Epidermal melanocyte (primary cell): ENCODE measurements around the gene SPATA7.

Source experiments
- DNase-seq: peaks from one replicate; pipeline ENCODE4 v3.0.0; 2011; ENCODE audit warnings: low spot score; ENCODE audit not compliant: insufficient read length

SPATA7 gene

GRCh38 chr14:88411039-88411438, 25.6 kb downstream of the SPATA7 start:
- no peak for DNase-seq

DNA sequence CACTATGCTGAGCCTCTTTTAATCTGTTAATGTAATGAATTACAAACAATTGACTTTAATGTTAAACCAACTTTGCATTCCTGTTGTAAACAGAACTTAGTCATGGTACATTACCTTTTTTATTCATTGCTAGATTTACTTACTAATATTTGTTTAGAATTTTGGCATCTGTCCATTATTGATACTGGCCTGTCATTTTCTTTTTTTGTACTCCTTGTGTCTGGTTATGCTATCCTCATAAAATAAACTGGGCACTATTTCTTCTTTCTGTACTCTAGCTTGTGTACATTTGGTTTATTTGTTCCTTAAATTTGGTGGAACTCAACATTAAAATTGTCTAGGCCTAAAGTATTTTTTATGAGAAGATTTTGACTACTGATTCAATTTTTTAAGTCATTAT, 32.1 kb downstream of the SPATA7 start:
- DNase-seq: no peak

- DNase-seq: no peak
These were observed 34.7 kb downstream of the SPATA7 start for GRCh38 chr14:88420187-88420586.

DNA sequence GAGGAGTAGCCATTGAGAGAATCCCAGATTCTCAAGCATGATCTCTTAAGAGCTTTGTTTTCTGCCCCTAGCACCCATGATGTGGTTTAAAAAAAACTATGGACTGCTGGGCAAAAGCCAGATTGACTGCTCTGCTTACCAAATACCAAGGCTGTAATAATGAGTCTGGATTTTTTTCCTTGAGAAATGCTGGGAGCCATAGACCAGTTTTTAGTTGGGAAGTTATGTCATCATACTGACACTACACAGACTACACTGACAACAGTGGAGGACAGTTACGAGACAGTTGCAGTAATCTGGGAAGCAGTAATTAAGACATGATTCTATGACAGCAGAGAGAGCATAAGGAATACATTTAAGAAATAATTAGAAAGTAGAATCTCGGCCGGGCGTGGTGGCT, 35.8 kb downstream of the SPATA7 start:
- no peak for DNase-seq

- no peak for DNase-seq
These were observed 36.6 kb downstream of the SPATA7 start for GRCh38 chr14:88422047-88422446.

DNA sequence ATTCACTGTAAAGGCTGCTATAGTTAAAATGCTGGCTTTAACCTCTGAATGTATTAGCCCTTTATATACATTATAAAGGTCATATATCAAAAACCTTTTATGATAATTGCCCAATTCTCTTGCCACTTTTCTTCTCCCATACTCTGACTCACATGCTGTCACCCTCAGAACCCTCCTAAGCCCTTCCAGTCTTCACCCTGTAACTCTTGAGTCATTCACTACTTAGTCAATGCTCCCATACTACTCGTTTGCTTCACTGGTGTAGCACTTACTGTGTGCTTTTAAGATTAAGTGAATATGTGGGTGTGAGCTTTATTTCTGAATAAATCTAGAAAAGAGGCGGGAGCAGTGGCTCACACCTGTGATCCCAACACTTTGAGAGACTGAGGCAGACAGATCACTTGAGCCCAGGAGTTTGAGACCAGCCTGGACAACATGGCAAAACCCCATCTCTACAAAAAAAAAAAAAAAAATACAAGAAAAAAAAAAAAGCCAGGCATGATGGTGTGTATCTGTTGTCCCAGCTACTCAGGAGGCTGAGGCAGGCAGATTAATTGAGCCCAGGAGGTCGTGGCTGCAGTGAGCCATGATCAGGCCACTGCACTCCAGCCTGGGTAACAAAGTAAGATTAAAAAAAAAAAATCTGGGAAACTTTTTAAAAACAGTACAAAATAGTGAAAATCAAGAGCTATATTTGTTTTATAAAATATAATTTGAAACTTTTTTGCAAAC, 37.6 kb downstream of the SPATA7 start:
- no peak for DNase-seq

DNA sequence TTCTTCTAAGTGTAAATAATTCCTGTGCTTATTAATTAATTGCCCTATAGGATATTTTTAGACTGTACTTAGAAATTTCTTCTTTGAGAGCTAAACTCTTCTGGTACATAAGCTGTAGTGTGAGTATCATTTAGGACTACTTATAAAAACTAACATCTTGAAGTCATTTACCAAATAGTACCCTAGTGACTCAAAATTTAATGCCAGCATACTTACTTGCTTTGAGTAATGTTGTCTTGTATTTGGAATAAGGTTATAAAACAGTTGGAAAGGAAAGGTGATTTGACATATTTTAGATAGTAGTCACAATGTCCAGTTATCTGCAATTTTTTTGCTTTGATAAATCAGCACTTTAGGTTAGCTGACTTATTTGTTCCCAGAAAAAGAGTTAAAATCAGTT, 39.1 kb downstream of the SPATA7 start:
- DNase-seq: no peak

GRCh38 chr14:88426271-88426670, 40.8 kb downstream of the SPATA7 start:
- DNase-seq: no peak

DNA sequence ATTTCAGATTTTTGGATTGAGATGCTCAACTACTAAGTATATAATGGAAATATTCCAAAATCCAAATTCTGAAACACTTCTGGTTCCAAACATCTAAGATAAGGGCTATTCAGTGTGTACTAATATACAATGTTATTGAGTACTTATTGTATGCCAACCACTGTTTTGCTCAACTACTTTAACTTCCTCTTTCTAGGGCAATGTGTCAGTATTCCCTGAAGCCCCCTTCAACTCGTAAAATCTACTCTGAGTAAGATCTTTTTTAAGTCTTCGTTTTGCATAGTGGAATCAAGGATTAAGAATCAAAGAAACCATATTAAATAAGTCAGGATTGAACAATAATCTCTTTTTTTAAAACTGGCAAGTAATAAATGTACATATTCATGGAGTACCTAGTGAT, 45.5 kb downstream of the SPATA7 start:
- DNase-seq: no peak

DNA sequence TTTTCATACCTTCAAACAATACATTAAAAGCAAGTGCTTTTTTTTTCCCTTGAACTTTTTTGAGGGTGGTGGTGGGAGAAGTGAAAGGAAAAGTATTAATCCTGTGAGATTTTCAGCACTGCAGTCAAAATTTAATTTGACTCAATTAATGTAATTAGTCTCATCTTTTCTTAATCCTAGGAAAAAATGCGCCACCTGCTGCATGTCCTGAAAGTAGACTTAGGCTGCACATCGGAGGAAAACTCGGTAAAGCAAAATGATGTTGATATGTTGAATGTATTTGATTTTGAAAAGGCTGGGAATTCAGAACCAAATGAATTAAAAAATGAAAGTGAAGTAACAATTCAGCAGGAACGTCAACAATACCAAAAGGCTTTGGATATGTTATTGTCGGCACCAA, 52.2 kb downstream of the SPATA7 start:
- no peak for DNase-seq

- DNase-seq: no peak
These were observed 53.6 kb downstream of the SPATA7 start for GRCh38 chr14:88439088-88439487.

DNA sequence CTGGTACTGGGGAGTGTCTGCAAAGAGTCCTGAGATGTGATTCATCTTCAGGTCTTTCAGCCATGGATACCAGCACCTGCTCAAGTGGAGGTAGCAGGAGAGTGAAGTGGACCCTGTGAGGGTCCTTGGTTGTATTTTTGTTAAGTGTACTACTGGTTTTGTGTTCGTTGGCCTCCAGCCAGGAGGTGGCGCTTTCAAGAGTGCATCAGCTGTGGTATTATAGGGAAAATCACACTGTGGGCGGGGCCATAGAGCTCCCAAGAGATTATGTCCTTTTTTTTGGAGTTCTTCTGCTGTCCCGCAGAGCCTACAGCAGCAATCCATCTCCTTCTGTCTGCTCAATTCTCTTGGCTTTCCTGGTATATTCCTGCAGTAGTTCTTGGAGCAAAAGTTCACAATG, 66.8 kb downstream of the SPATA7 start:
- no peak for DNase-seq

DNA sequence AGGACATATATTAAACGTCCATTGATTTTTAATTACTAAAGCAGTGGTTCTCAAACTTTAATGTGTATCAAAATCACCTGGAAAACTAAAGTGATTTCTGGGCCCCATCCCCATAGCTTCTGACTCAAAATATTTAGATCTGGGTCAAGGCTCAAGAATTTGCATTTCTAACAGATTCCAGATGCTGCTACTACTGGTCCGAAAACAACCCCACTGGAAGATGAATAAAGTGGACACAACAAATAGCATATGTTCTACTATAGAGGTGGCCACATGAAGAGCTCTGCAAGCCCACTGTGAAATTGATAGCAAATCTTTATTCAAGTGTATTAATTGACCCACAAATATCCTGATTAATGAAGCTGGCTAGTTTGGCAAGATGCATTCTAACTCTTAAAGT, 69.4 kb downstream of the SPATA7 start:
- no peak for DNase-seq

DNA sequence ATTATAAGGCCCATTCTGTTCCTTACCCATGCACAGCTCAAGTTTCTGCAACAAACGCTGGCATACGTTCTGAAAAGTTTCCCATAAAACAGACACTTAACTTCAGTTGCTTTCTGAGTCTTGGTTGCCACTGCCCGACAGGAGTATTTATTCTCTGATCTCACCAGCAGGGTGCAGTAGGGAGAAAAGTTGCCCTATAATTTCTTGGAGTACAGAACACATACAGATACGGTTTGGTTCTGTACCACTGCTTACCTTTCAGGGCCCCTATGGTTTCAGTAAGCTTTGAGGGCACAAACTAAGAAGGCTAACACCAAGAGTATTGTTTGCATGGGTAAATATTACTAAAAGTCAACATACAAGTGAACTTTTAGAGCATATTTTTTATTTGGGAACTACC, 77.9 kb downstream of the SPATA7 start:
- DNase-seq: no peak

DNA sequence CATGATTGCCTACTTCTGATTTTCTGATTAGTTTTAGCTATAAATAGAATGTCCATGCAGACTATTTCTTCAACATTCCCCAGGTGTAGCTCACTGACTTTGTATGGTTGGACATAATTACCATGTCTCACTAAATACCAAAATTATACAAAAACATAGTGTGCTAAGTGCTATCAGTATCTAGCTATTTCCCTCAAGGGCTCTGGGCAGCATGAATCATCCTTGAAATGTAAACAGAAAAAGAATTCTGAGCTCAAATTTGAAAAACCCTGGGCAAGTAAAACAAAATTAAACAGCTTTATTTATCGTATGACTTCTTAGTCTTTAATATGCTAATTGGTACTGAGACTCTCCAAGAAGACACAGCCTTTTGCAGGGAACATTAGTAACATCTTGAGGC, 82.9 kb downstream of the SPATA7 start:
- DNase-seq: no peak

- no peak for DNase-seq
These were observed 85.3 kb downstream of the SPATA7 start for GRCh38 chr14:88470542-88471440.

- DNase-seq: no peak
These were observed 88.3 kb downstream of the SPATA7 start for GRCh38 chr14:88473791-88474190.

GRCh38 chr14:88476214-88476774, 90.8 kb downstream of the SPATA7 start:
- no peak for DNase-seq

DNA sequence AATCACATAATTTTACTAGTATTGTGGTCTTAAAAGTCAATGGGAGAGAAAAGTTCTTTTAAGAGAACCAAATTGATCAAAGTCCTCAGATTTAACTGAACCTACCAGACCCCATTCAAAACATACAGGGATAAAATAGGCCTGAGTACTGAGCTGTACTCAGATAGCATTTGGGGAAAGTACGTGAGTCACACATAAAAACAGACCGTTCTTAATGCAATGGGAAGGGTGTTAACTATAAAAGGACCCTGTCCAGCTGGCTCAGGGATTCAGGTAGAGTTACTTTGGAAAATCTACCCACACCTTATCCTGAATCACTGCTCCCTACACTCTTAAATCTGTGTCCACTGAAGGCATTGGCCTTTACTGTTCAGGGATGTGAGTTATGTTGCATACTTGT, 91.4 kb downstream of the SPATA7 start:
- no peak for DNase-seq

DNA sequence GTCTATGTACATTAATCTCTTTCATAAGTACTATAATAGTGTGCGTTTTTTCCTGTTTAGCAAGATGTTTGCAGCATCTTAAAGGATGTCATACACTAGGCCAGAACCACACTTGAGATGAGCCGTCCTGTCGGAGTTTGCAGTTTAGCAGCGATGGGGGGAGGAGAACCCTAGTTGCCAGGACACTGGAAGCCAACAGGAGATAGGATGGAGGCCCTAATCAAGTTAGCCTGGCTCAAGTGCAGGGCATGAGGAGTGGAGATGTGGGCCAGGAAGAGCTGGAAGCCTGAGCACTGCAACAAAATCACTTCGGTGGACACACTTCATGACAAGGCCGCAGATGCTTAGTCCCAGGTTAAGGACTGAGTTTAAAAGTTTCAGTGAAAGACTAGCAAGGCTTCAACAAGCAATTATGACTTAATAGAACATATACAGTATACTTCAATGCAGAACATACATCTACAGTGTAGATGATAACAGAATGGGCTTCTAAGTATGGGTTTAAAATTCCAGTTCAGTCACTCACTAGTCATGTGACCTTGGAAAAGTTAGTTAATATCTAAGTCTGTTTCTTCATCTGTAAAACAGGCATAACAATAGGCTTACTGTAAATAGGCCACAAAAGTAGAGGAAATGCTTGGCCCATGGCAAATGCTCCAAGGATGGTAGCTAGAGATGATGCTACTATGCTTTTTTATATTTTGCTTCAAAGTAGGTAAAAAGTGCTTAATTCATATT, 92.2 kb downstream of the SPATA7 start:
- no peak for DNase-seq

DNA sequence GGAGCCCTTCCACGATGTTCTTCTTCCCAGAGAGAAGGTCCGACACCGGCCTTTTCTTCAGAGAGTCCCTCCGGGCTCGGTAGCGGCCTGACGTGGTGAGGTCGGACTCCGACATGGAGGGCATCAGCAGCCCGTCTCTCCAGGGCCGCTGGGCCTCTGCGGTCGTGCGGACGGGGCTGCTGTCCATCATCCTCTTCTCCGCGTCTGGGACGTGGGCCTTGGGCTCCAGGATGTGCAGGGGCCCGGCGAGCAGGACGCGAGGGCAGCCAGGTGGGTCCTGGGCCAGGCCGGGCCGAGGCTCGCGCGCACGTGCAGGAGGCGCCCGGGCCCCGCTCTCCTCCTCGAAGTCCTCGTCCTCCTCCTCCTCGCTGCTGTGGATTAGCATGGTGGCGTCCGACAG, 93.5 kb downstream of the SPATA7 start:
- DNase-seq: no peak

DNA sequence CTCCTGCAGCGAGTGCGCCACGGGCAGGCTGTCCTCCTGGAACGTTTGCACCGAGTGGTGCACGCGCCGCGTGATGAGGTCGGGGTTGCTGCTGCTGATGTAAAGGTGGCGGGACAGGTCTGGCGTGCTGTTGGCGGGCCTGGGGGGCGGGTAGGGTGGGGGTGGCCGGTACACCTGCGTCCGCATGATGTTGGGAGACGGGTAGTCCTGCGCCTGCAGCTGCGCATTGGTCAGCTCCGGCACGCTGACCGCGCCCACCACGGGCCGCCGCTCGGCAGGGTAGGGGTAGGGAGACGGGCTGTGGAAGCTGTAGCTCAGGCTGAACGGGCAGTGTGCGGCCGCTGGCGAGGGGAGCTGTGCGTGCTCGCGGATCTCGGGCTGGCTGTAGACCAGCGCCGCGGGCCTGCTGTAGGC, 94.1 kb downstream of the SPATA7 start:
- no peak for DNase-seq
